HS-27A (cell line): Measurements from ENCODE around the gene UBE2V1.
"Not testable (repeated sequence)": the region's sequence is repeated elsewhere in the genome, so short reads cannot be mapped to it uniquely, and the experiment has no call there.

Experiments
- DNase-seq: peaks from one replicate; pipeline ENCODE4 v3.0.0-alpha.2; 2012; ENCODE audit warnings: low read depth, missing footprints

Gene UBE2V1

DNA sequence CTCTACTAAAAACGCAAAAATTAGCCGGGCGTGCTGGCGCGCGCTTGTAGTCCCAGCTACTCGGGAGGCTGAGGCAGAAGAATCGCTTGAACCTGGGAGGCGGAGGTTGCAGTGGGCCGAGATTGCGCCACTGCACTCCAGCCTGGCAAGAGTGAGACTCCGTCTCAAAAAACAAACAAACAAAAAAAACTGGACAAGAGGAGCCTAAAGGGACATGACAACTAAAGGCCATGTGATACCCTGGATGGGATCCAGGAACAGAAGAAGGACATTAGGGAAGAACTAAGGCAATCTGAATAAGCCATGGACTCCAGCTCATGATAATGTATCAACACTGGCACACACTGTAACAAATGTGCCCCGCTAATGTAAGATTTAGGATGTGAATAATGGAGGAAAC is 24.8 kb upstream of the UBE2V1 start:
- DNase-seq, result not testable (repeated sequence)

DNA sequence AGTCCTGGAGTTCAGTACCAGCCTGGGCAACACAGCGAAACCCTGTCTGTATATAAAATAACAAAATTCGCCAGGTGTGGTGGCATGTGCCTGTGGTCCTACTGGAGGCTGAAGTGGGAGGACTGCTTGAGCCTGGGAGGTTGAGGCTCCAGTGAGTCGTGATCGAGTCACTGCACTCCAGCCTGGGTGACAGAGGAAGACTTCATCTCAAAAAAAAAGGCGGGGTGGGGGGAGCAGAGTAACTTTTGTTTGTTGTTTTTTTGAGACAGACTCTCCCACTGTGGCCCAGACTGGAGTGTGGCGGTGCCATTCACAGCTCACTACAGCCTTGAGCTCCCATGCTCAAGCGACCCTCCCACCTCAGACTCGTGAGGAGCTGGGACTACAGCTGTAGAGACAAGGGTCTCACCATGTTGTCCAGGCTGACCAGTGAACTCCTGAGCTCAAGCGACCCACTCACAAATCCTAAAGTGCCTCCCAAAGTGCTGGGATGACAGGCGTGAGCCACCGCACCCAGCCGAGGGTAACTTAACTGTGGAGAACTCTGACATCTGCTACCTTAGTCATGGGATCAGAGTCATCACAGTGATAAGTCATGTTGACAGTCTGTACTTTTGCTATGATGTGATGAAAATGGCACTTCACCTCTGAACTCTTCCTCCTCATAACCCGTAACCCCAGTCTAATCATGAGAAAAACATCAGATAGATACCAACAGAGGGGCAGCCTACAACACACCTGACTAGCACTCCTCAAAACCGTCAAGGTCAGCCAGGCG is 24.1 kb upstream of the UBE2V1 start:
- DNase-seq, result no peak

DNA sequence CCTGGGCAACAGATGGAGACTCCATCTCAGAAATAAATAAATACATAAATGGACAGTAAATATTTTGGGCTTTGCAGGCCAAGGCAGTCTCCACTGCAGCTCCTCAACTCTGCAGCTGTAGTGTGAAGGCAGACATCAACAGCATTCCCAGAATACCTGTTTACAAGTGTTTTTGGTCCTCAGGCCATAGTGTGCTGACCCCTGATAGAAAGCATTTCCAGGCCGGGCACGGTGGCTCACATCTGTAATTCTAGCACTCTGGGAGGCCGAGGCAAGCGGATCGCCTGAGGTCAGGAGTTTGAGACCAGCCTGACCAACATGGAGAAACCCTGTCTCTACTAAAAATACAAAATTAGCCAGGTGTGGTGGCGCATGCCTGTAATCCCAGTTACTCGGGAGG is 22.2 kb upstream of the UBE2V1 start:
- DNase-seq, result not testable (repeated sequence)

GRCh38 chr20:50133474-50134217 is 20.7 kb upstream of the UBE2V1 start:
- no peak for DNase-seq

- no peak for DNase-seq
Measured at GRCh38 chr20:50133041-50133440, 20.1 kb upstream of the UBE2V1 start.

GRCh38 chr20:50130995-50131394 is 18.0 kb upstream of the UBE2V1 start:
- DNase-seq, result no peak

DNA sequence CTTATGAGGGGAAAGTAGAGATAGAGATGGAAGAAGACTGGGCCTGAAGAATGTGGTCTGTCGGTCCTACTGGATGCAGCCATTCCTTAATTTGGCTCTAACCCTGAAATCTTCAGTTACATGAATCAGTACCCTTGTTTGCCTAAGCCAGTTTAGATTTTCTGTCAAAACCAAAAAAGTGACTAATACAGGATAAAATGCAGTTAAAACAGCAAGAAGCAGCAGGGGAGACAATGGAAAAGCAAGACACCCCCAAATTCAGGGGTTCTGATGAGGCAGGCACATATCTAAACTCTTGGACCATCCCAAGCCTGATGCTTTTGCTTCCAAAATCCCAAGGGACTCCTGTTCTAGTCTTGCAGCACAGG is 17.4 kb upstream of the UBE2V1 start:
- DNase-seq, result no peak

DNA sequence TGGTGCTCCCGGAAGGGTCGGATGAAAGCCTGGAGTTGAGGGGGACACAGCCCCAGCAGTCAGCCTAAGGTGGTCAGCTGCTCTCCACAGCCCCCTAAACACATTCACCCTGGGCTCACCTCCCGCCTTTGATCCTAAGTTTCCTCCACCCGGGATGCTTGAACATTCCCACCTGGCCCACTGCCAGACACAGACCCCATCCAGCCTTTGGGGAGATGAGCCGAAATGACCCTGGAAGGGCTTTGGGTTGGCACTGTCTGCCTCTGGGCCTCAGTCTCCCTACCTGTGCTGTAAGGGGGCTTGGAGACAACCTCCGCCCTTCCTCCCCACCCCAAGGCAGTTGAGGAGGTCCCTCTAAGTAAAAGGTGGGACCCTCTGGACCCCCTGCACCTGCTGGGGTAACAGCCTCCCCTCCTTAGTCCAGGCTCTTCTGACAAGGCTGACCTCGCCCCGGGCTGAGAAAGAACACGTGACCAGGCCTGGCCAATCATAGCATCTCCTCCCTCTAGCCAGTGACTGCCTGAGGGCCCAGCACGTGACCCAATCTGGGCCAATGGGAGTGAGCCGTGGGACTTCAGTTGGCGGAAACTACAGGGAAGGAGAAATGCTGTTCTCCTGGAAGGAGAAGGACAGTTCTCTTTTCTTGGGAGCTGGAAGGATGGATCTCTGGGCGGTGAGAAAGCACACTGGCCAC is 16.9 kb upstream of the UBE2V1 start:
- no peak for DNase-seq

- no peak for DNase-seq
Measured at GRCh38 chr20:50128520-50128905, 15.6 kb upstream of the UBE2V1 start.

DNA sequence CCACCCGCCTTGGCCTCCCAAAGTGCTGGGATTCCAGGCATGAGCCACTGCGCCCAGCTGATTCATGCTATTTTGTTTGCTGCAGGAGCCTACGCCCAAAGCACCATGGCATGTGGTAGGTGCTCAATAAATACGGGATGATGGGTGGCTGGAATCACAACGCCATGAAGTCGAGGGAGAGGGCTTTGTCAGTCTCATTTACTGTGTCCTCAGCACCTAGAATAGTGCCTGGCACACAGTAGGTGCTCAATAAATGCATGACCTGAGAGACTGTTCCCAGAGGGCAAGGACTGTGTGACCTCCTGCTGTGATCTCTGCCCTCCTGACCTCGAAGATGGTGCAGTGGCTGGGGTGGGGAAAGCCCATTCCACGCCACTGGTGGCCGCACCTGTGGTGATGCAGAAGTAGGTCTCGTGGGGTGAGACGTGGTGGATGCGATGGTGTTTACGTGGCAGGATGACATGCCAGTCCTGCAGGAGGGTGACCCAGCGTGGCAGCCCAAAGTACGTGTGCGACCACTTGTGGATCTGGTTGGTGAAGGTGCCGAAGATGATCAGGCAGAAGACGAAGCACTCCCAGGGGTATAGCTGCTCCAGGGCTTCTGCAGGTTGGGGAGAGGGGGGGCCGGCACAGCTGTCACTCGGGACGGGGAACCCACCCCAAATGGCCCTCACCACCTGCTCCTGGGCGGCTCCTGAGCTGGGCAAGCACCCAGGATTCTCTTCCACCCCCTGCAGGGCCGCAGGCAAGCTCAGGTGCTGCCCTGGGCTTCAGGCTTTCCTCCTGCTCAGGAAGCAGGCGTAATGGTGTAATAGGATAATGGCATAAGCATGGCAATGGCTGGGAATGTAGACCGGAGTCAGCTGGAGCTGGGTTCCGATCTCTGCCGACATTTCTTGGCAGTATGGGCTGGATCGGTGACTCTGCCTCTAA is 14.9 kb upstream of the UBE2V1 start:
- DNase-seq, result no peak

DNA sequence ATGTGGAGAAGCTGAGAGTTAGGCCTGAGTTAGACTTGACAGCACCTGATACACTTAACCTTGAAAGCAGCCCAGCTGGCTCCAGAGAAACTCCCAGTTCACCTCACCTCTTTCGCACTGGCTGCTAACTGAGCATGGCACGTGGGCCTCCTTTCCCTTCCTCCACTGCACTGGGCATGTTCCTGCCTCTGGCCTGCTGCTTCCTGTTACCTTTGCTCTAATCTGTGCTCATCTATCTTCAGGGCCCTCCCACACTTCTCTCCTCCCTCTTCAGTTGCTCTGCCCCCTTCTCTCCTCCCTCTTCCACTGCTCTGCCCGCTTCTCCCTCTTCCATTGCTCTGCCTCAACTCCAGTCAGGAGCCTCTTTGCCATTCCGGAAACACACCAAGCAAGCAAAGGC is 13.7 kb upstream of the UBE2V1 start:
- no peak for DNase-seq

DNA sequence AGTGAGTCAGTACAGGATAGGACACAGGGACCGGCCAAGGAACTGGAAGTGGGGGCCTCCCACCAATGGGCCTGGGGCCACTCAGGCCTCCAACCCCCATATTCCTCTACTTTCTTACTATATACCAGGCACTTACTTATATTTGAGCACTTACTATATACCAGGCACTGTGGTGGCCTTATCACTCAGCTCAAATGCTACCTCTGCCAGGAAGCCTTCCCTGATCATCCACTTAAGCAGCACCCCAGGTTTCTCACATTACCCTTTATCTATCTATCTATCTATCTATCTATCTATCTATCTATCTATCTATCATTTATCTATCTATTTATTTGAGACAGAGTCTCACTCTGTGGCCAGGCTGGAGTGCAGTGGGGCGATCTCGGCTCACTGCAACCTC is 12.3 kb upstream of the UBE2V1 start:
- DNase-seq, result no peak

GRCh38 chr20:50124496-50124895 is 11.5 kb upstream of the UBE2V1 start:
- no peak for DNase-seq

DNA sequence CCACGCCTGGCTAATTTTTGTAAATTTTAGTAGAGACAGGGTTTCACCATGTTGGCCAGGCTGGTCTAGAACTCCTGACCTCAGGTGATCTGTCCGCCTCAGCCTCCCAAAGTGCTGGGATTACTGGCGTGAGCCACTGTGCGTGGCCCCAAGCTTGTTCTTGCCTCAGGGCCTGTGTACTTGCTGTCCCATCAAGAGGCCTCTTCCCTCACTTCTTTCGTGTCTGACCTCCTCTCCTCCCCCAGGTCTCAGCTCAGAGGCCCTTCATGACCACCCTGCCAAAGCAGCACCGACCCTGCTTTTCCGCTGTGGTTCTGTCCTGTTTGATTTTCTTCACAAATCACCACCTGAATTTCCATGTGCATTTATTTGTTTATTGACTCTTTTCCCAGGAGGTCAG is 10.5 kb upstream of the UBE2V1 start:
- no peak for DNase-seq

DNA sequence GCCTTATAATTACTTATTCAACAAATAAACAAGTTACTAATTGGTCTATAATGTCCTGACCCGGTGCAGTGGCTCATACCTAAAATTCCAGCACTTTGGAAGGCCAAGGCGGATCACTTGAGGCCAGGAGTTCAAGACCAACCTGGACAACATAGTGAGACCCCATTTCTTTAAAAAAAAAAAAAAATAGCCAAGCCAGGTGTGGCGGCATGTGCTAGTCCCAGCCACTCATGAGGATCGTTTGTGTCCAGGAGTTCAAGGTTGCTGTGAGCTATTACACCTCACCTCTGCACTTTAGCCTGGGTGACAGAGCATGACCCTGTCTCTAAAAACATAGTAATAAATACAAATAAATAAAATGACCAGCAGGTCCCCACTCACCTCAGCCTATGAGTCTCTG is 9.8 kb upstream of the UBE2V1 start:
- DNase-seq, result no peak

DNA sequence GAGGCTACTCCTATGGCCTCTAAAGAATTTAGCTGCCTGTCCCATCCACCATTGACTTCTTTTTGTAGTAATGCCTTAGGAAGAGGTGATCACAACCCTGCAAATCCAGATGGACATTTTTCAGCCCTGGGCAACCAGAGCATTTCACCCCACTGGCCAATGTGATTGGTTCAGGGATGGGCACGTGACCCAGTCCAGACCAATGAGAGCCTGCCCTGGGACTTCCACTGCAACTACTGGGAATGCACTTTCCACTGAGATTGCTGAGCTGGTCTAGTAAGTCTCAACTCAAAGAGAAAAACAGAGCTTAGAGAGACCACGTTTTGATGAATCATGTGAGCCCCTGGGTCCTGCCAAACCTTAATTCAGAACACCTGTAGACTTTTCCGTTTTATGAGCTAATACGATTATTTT is 8.9 kb upstream of the UBE2V1 start:
- DNase-seq, result no peak

DNA sequence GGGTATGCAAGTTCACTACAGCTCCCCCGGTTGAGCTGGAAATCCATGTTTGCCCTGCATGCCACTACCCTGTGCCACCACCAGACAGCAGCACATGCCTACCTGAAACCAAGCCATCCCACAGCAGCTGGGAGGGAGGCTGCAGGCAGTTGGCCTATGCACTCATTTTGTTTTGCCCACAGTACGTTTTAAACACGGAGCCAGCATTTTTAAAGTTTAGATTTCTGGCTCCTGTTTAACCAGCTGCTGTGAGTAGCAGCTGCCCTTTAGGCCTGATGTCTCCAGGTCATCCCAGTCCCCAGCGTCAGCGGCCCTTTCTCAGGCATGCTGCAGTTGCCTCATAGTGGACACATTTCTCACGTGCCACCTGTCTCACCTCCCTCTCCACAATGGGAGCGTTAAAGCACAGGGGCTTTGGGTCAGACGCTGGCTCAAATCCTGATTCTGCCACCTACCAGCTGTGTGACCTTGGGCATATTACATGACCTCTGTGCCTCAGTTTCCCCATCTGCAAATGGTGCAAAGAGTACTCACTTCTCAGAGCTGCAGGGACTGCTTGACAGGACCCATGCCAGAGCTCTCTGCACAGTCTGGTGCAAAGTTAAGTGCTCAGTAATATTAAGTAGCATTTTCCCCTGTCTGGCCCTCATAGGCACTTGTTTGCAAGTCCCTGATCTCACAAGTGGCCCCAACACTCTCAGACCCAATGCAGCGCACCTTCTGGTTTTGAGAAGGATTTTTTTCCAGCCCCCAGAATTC is 8.2 kb upstream of the UBE2V1 start:
- no peak for DNase-seq

DNA sequence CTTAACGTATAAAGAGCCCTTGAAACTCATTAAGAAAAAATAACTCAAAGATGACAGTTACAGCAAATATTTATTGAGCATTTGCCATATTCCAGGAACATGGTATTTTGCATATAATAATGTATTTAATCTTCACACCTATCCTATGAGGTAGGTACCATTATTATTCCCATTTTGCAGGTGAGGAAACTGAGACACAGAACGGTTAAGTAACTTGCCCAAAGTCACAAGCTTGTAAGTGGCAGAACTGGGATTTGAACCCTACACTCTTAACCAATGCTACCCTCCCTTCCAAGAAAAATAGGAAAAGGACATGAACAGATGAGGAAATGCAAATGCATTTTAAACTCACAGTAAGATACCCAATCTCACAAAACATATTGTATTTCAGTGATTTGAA is 5.3 kb upstream of the UBE2V1 start:
- DNase-seq, result no peak

DNA sequence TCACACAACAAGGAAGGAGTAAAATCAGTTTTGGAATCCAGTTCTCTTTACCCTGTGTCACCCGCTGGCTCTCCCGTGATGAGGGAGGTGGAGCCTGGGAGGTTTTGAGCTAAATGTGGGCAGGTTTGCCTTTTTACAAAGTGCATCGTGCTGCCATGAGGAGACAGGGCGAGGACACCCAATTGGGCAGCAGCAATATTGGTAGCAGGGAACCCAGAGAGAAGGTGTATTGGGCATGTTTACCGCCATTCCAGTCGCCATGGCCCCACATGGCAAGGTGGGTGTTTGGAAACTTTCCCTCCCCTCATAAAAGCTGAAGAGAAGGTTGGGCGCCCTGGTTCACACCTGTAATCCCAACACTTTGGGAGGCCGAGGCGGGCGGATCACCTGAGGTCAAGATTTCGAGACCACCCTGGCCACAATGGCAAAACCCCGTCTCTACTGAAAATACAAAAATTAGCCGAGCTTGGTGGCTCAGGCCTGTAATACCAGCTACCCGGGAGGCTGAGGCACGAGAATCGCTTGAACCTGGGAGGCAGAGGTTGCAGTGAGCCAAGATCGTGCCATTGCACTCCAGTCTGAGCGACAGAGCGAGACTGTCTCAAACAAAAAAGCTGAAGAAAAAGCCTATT is 3.5 kb upstream of the UBE2V1 start:
- no peak for DNase-seq

DNA sequence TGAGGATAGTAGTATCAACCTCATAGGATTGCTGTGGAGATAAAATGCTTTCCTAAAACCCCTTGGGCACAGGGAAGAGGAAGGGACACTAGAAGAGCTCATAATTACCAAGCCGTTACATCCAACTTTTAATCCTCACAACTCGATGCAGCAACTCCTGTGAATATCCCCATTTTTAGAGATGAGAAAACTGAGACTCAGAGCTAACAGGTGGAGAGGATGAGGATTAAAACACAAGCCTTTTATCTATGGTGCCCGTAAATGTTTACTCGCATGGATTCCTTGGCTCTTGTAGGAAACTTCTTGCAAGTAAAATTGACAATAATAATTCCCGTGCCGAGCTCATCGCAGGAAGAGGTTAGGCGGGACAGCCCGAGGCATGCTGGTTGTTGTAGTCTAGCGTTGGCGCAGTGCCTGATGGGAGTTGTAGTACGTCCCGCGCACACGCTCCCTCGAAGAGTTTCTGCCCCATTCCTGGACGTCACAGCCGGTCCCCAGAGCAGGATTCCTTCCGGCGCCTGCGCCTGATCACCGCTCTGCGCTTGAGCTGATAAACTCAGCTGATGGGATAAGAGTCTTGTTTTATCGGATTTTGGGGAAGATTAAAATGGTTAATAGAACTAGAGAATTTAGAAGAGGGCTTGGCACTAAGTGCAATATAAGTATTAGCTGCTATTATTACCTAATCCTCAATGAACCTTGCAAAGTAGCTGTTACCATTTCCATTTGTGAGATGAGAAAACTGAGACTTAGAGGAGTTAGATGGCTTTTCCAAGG is 2.8 kb upstream of the UBE2V1 start:
- peak; percentile 93 for DNase-seq
